ENCODE measurements around the gene PLN. TPM values are rescaled to one million over a fixed set of nuclear protein-coding genes. Genes with fewer than 3 reads are reported as not detected.

Gene PLN
- total RNA-seq, 4 donors from 2014 or later, result 11.0 to 13.6 (median 12.2) TPM

DNA sequence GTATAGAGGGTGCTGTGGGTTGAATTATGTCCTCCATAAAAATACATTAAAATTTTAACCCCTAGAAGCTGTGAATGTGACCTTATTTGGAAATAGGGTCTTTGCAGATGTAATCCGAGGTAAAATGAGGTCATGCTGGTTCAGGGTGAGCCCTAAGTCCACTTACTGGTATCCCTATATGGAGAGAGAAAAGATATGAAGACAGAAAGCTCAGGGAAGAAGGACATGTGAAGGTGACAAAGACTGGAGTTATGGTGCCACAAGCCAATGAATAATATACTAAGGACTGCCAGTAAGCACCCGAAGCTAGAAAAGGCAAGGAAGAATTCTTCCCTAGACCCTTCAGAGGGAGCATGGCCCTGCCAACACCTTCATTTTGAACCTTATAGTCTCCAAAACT lies 50.2 kb downstream of the PLN start:
- Histone ChIP-seq H3K27me3 (no peaks in the 10 kb centered on the region), H3K4me1 (peaks cover 0 to 13% (median 0%) of the 10 kb centered on the region in 4 donors), H3K9me3 (no peaks in the 10 kb centered on the region), H3K36me3 (no peaks in the 10 kb centered on the region), H3K4me3 (no peak overlapping the region), H3K27ac (no peak overlapping the region)
- TF ChIP-seq POLR2A (IDR thresholded peaks at IDR 0.05) (no peak), EP300 (IDR thresholded peaks at IDR 0.05) (no peak)
- TF ChIP-seq, protein P1, sequence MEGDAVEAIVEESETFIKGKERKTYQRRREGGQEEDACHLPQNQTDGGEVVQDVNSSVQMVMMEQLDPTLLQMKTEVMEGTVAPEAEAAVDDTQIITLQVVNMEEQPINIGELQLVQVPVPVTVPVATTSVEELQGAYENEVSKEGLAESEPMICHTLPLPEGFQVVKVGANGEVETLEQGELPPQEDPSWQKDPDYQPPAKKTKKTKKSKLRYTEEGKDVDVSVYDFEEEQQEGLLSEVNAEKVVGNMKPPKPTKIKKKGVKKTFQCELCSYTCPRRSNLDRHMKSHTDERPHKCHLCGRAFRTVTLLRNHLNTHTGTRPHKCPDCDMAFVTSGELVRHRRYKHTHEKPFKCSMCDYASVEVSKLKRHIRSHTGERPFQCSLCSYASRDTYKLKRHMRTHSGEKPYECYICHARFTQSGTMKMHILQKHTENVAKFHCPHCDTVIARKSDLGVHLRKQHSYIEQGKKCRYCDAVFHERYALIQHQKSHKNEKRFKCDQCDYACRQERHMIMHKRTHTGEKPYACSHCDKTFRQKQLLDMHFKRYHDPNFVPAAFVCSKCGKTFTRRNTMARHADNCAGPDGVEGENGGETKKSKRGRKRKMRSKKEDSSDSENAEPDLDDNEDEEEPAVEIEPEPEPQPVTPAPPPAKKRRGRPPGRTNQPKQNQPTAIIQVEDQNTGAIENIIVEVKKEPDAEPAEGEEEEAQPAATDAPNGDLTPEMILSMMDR (IDR thresholded peaks at IDR 0.05), result no peak
- no peak for DNase-seq (ENCODE audit: low spot score in 2 of 2)
- 73 to 74% methylated on average over 2 of the region's 2 CpGs for WGBS, 2 donors

DNA sequence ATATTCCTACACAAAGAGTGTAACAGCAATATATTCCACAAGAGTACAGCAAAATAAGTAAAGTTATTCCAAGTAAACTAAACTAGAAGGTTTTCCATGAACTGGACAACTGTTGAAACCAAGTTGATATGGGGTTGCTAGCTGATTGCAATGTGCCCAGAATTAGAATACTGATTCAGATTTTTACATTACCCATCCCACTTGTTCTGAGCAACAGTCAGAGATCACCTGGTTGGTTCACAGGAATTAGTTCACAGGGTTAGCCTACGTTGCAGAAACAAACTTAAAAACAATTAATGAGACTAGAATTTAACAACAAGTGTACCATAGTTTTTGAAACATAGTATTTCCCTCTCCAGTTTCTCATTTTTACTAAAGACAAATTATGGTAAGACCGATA lies 54.2 kb downstream of the PLN start:
- WGBS, 2 donors, result 95 to 96% methylated on average over 2 of the region's 2 CpGs
- H3K4me1 ChIP-seq, result peaks cover 0 to 22% (median under 1%) of the 10 kb centered on the region in 4 donors
- no peaks in the 10 kb centered on the region for H3K27me3 ChIP-seq
- H3K4me3 ChIP-seq, result no peak overlapping the region
- H3K9me3 ChIP-seq, result no peaks in the 10 kb centered on the region
- H3K36me3 ChIP-seq, result no peaks in the 10 kb centered on the region
- no peak for DNase-seq (ENCODE audit: low spot score in 2 of 2)
- no peak for TF ChIP-seq POLR2A (IDR thresholded peaks at IDR 0.05)
- no peak for TF ChIP-seq EP300 (IDR thresholded peaks at IDR 0.05)
- no peak overlapping the region for H3K27ac ChIP-seq

- Histone ChIP-seq H3K27ac (no peak overlapping the region), H3K4me1 (peaks cover 0 to 19% (median 2%) of the 10 kb centered on the region in 4 donors), H3K9me3 (no peaks in the 10 kb centered on the region), H3K27me3 (no peaks in the 10 kb centered on the region), H3K4me3 (no peak overlapping the region), H3K36me3 (no peaks in the 10 kb centered on the region)
- no peak for DNase-seq (ENCODE audit: low spot score in 2 of 2)
- WGBS, 2 donors, result 92 to 94% methylated on average over 2 of the region's 2 CpGs
- TF ChIP-seq EP300 (IDR thresholded peaks at IDR 0.05) (no peak), POLR2A (IDR thresholded peaks at IDR 0.05) (no peak)
- TF ChIP-seq, protein P1 (IDR thresholded peaks at IDR 0.05), result no peak
Measured at GRCh38 chr6:118603372-118603771, 55.3 kb downstream of the PLN start.

DNA sequence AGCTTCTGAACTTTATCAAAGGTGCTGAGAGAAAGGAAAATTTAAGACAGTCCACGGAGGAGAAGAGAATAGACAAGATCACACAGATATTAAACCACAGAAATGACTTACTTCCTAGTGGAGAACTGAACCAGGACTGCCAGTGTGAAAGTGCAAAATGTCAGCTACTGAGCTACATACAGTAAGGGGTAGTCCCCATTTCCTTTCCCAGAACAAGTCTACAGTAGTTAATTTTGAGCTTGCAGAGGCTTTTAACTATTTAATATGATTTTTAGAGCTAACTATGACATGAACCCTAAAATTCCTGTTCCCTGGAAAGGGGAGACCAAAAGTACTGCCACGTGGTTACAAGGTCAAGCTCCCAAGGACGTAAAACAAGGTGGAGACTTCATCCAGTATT lies 58.2 kb downstream of the PLN start:
- H3K9me3 ChIP-seq, result peaks cover 0 to 5% (median 0%) of the 10 kb centered on the region in 4 donors
- no peaks in the 10 kb centered on the region for H3K36me3 ChIP-seq
- no peak overlapping the region for H3K27ac ChIP-seq
- peaks cover 0 to 18% (median 2%) of the 10 kb centered on the region in 4 donors for H3K4me1 ChIP-seq
- no peak overlapping the region for H3K4me3 ChIP-seq
- H3K27me3 ChIP-seq, result no peaks in the 10 kb centered on the region
- TF ChIP-seq POLR2A (IDR thresholded peaks at IDR 0.05) (no peak), EP300 (IDR thresholded peaks at IDR 0.05) (no peak)
- TF ChIP-seq, protein P1 (IDR thresholded peaks at IDR 0.05), result no peak
- DNase-seq (ENCODE audit: low spot score in 2 of 2), result no peak
- 43 to 58% methylated on average over 3 of the region's 3 CpGs for WGBS, 2 donors

GRCh38 chr6:118606858-118607257 lies 58.8 kb downstream of the PLN start:
- H3K36me3 ChIP-seq, result no peaks in the 10 kb centered on the region
- WGBS, 2 donors, result 71% methylated on average over 5 of the region's 5 CpGs
- TF ChIP-seq POLR2A (IDR thresholded peaks at IDR 0.05), result no peak
- TF ChIP-seq, protein P1 (IDR thresholded peaks at IDR 0.05), result no peak
- no peak for TF ChIP-seq EP300 (IDR thresholded peaks at IDR 0.05)
- DNase-seq (ENCODE audit: low spot score in 2 of 2), result no peak
- H3K27ac ChIP-seq, result no peak overlapping the region
- no peak overlapping the region for H3K4me3 ChIP-seq
- H3K4me1 ChIP-seq, result peaks cover 0 to 18% (median 2%) of the 10 kb centered on the region in 4 donors
- H3K27me3 ChIP-seq, result no peaks in the 10 kb centered on the region
- peaks cover 0 to 11% (median under 1%) of the 10 kb centered on the region in 4 donors for H3K9me3 ChIP-seq

Other genes with a start within 250 kb of the PLN start
- 10 to 100 TPM; 26.7 to 47.4 (median 37.8) TPM for gene CEP85L, start 103.3 kb downstream of the PLN start, total RNA-seq

Data from tibial nerve (tissue), 4 donors.